GM12865 (cell line): Measurements from ENCODE around the gene MANBA.

Experiments used
- DNase-seq: peaks from one replicate; pipeline ENCODE4 v3.0.0; 2010; ENCODE audit warnings: low read depth
- H3K4me3 ChIP-seq: 2 replicates; pipeline ENCODE4 v1.5.1; 2011; ENCODE audit warnings: mild to moderate bottlenecking, low read depth, low read length, control low read depth
- TF ChIP-seq, protein P1 (sequence below): IDR thresholded peaks from 2 replicates; pipeline ENCODE4 v1.5.1; 2011; ENCODE audit warnings: low read length, control low read depth, low read depth, inconsistent platforms; ENCODE audit not compliant: insufficient read depth; ENCODE audit errors: missing control alignments

Gene MANBA

DNA sequence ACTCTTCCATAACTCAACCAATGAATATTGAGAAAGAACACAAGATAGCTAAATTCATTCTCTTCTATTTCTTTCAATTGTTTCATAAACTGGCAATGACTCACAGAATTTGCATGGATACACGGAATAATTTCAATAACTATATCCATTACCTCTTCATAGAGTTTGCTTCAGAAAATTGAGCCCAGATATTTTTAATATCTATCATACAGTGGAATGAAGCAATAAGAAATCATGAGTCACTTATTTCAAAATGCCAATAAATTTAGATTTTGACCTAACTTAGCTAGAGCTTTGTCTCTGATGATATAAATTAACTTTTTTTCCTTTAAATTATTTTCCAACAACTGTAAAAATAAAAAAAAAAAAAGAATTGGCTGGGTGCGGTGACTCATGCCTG is 22.2 kb upstream of the MANBA start:
- DNase-seq: no peak
- H3K4me3 ChIP-seq: no peak overlapping the region
- TF ChIP-seq, protein P1, sequence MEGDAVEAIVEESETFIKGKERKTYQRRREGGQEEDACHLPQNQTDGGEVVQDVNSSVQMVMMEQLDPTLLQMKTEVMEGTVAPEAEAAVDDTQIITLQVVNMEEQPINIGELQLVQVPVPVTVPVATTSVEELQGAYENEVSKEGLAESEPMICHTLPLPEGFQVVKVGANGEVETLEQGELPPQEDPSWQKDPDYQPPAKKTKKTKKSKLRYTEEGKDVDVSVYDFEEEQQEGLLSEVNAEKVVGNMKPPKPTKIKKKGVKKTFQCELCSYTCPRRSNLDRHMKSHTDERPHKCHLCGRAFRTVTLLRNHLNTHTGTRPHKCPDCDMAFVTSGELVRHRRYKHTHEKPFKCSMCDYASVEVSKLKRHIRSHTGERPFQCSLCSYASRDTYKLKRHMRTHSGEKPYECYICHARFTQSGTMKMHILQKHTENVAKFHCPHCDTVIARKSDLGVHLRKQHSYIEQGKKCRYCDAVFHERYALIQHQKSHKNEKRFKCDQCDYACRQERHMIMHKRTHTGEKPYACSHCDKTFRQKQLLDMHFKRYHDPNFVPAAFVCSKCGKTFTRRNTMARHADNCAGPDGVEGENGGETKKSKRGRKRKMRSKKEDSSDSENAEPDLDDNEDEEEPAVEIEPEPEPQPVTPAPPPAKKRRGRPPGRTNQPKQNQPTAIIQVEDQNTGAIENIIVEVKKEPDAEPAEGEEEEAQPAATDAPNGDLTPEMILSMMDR: no peak

DNA sequence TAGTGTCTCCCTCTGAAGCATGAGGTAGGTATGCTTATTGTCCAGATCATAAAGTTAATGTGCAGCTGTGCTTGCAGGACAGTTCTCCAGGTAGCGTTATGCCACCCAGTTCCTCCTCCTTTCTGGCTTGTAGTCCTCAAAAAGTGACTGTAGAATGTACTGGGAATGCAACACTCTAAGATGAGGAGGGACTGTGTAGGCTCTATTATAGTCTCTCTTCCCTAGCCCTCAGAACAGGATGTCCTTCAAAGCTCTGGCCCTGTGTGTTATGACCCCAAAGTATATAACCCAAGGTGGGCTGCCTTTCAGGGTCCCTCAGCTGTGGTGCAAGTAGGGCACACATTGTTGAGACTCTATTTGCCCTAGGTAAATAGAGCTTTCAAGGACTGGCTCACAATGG is 20.8 kb upstream of the MANBA start:
- no peak for DNase-seq
- TF ChIP-seq, protein P1: no peak

DNA sequence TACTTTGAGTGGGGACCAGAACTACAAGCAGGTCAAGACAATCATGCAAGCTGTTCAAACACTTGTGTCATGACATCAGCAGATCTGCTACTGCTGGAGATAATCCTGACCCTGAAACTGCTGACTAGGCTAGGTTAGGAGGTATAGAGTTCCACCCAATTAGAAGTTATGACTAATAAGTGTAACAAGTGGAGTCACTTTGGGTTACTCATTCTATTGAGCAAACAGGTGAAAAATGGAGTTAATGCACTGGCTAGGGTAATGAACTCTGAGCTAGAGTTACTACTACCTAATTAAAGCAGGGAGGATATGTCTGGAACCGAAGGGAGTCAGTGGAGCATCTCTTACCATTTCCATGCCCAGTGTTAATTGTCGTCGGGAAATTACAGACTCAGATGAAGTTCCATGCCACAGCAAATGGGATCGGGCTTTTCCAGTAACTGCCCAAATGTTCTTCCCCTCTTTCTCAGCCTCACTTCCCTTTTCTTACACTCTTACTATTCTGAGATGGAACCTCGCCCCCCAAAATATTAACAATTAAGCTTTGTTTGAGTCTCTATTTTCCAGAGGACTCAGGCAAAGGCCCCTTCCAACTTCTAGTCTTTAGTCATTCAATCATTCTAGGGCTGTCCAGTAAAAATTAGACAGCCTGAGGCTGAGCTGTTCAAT is 19.8 kb upstream of the MANBA start:
- DNase-seq: no peak
- TF ChIP-seq, protein P1: no peak
- no peak overlapping the region for H3K4me3 ChIP-seq

More for the DNA sequence above, 20.8 kb upstream of the MANBA start:
- no peak overlapping the region for H3K4me3 ChIP-seq

DNA sequence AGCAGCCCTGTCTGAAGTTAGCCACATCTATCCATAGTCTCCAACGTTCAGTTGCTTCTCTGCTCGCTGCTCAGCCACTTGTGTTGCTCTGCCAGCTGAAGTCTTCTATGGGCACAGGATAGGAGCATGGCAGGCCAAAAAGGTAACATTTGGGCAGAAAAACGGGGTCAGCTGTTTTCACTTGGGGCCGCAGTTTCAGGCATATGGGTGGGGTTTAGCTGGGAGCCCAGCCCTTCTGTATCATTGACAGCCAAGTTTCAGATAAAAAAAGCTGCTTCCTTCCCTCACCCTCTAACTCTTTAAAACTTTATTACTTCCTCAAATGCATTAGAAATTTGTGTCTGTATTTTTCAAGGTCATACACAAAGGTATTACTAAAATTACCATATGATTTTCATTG is 18.4 kb upstream of the MANBA start:
- DNase-seq: no peak

DNA sequence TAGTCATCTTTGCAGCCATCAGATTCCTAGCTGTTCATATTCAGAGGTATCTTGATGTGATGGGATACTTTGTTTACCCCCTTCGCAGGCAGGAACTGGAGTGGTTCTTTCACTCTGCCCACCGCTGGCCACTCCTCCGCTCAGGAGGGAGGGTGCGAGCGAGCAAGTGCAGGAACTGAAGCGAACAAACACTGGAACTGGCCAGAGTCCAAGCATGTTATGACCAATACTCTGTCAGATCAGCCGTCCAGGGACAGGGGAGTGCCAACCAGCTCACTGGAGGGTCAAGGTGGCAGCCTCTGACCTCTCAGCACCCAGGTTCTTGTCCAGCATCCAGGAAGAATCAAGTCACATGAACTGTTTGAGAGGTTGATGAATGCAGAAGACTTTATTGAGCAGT is 18.0 kb upstream of the MANBA start:
- no peak overlapping the region for H3K4me3 ChIP-seq
- TF ChIP-seq, protein P1: no peak
- no peak for DNase-seq

More for the DNA sequence above, 18.4 kb upstream of the MANBA start:
- no peak overlapping the region for H3K4me3 ChIP-seq
- TF ChIP-seq, protein P1: no peak

DNA sequence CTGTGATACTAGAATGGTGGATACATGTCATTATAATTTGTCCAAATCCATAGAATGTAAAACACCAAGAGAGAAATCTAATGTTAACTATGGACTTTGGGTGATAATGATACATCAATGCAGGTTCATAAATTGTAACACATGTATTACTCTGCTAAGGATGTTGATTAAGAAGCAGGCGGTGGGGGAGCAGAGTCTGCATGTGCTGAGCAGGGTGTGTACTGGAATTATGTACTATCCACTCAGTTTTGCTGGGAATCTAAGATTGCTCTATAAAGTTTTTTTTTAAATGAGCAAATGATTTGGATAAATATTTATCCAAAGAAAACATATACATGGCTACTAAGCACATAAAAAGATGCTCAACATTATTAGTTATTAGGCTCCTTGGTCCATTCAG is 15.0 kb upstream of the MANBA start:
- DNase-seq: no peak
- TF ChIP-seq, protein P1: no peak
- H3K4me3 ChIP-seq: no peak overlapping the region

DNA sequence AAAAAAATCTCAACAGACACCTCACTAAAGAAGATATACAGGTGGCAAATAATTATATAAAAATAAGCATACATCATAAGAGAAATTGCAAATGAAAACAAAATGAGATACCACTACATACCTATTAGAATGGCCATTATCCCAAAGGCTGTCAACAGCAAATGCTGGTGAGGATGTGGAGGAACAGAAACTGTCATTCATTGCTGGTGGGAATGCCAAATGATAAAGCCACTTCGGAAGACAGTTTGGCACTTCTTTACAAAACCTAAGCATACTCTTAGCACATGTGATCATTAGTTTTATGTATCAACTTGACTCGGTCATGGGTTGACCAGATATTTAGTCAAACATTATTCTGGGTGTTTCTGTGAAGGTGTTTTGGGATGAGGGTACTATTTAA is 13.5 kb upstream of the MANBA start:
- no peak for DNase-seq
- no peak overlapping the region for H3K4me3 ChIP-seq
- TF ChIP-seq, protein P1: no peak
